HG03342 (cell line): Measurements from ENCODE around the gene PGGHG.
"Not testable (repeated sequence)": the region's sequence is repeated elsewhere in the genome, so short reads cannot be mapped to it uniquely, and the experiment has no call there.

Experiments used
- ATAC-seq: cut with Tn5 transposase; IDR thresholded peaks from one replicate; pipeline ENCODE4 v1.9.1; 2021; ENCODE audit warnings: mild to moderate bottlenecking, moderate library complexity; ENCODE audit not compliant: unreplicated experiment

The PGGHG gene

GRCh38 chr11:311013-311748, 22.3 kb downstream of the PGGHG start:
- not testable (repeated sequence) for ATAC-seq

- no peak for ATAC-seq
Measured at GRCh38 chr11:312092-312816, 23.3 kb downstream of the PGGHG start.

GRCh38 chr11:313304-313786, 24.4 kb downstream of the PGGHG start:
- no peak for ATAC-seq

GRCh38 chr11:313787-314553, 25.0 kb downstream of the PGGHG start, which contains the start of gene IFITM1:
Gene IFITM1 (plus strand): TSS chr11:314040. CDS start chr11:314171, 131 bp downstream.
- peak; percentile 38 for ATAC-seq

GRCh38 chr11:314554-314875, 25.6 kb downstream of the PGGHG start:
- ATAC-seq = not testable (repeated sequence)

GRCh38 chr11:315051-315481, 26.1 kb downstream of the PGGHG start:
- ATAC-seq = no peak

- ATAC-seq = no peak
Measured at GRCh38 chr11:315516-315994, 26.6 kb downstream of the PGGHG start.

GRCh38 chr11:316031-316701, 27.2 kb downstream of the PGGHG start:
- ATAC-seq = no peak

- no peak for ATAC-seq
Measured at GRCh38 chr11:316891-317301, 28.0 kb downstream of the PGGHG start.

GRCh38 chr11:317668-318404, 28.9 kb downstream of the PGGHG start:
- ATAC-seq = not testable (repeated sequence)

- peak; percentile 39 for ATAC-seq
Measured at GRCh38 chr11:318405-319120, 29.6 kb downstream of the PGGHG start.

- ATAC-seq = not testable (repeated sequence)
Measured at GRCh38 chr11:319121-319887, 30.4 kb downstream of the PGGHG start.

- not testable (repeated sequence) for ATAC-seq
Measured at GRCh38 chr11:319888-320273, 31.0 kb downstream of the PGGHG start.

GRCh38 chr11:324156-324555, 35.2 kb downstream of the PGGHG start:
- no peak for ATAC-seq

- not testable (repeated sequence) for ATAC-seq
Measured at GRCh38 chr11:324593-325517, 35.9 kb downstream of the PGGHG start.

GRCh38 chr11:325796-326591, 37.1 kb downstream of the PGGHG start:
- no peak for ATAC-seq

- no peak for ATAC-seq
Measured at GRCh38 chr11:326592-326841, 37.6 kb downstream of the PGGHG start.
